ENCODE measurements around the gene HCST. TPM values are rescaled to one million over a fixed set of nuclear protein-coding genes. Genes with fewer than 3 reads are reported as not detected.

The HCST gene
- total and polyA plus RNA-seq, 3 donors from 2014 or later = 0.87 to 16.8 (median 3.5) TPM

GRCh38 chr19:35883882-35884281 lies 18.4 kb upstream of the HCST start:
- WGBS, 2 donors = 78 to 83% methylated on average over 2 of the region's 2 CpGs
- intact Hi-C loops (cut with DNase I; ENCODE audit: low total_unique reads) = no loop called here
- H3K27ac ChIP-seq = no peak overlapping the region
- H3K27me3 ChIP-seq = no peaks in the 10 kb centered on the region
- H3K4me3 ChIP-seq = no peak overlapping the region
- no peaks in the 10 kb centered on the region for H3K9me3 ChIP-seq
- TF ChIP-seq CTCF (IDR thresholded peaks at IDR 0.05) (no peak), POLR2A (IDR thresholded peaks at IDR 0.05) (no peak)
- no peaks in the 10 kb centered on the region for H3K4me1 ChIP-seq
- no peak for DNase-seq
- H3K36me3 ChIP-seq (ENCODE audit: low read depth, missing control alignments) = no peaks in the 10 kb centered on the region

- intact Hi-C loops (cut with DNase I; ENCODE audit: low total_unique reads) = no loop called here
- H3K27me3 ChIP-seq = no peaks in the 10 kb centered on the region
- no peak overlapping the region for H3K4me3 ChIP-seq
- no peaks in the 10 kb centered on the region for H3K36me3 ChIP-seq (ENCODE audit: low read depth, missing control alignments)
- H3K4me1 ChIP-seq = no peaks in the 10 kb centered on the region
- no peak for DNase-seq
- no peak for TF ChIP-seq CTCF (IDR thresholded peaks at IDR 0.05)
- no peak for TF ChIP-seq POLR2A (IDR thresholded peaks at IDR 0.05)
- H3K27ac ChIP-seq = no peak overlapping the region
- H3K9me3 ChIP-seq = no peaks in the 10 kb centered on the region
- 90 to 91% methylated on average over 6 of the region's 6 CpGs for whole genome bisulfite sequencing, 2 donors
Observed at GRCh38 chr19:35885225-35885738, 17.0 kb upstream of the HCST start.

GRCh38 chr19:35885904-35886303 lies 16.4 kb upstream of the HCST start:
- no peak for DNase-seq
- TF ChIP-seq CTCF (IDR thresholded peaks at IDR 0.05) = no peak
- no peak for TF ChIP-seq POLR2A (IDR thresholded peaks at IDR 0.05)
- Histone ChIP-seq H3K27ac (no peak overlapping the region), H3K4me3 (no peak overlapping the region), H3K4me1 (no peaks in the 10 kb centered on the region), H3K36me3 (ENCODE audit: low read depth, missing control alignments) (no peaks in the 10 kb centered on the region), H3K27me3 (no peaks in the 10 kb centered on the region), H3K9me3 (no peaks in the 10 kb centered on the region)
- 91 to 94% methylated on average over 7 to 8 of the region's 8 CpGs for WGBS, 2 donors
- intact Hi-C loops (cut with DNase I; ENCODE audit: low total_unique reads) = no loop called here

GRCh38 chr19:35887197-35887596 lies 15.1 kb upstream of the HCST start:
- DNase-seq = no peak
- WGBS, 2 donors = 90% methylated on average over 5 of the region's 5 CpGs
- TF ChIP-seq POLR2A (IDR thresholded peaks at IDR 0.05) = no peak
- TF ChIP-seq CTCF (IDR thresholded peaks at IDR 0.05) = no peak
- Histone ChIP-seq H3K4me1 (no peaks in the 10 kb centered on the region), H3K9me3 (no peaks in the 10 kb centered on the region), H3K27ac (no peak overlapping the region), H3K4me3 (no peak overlapping the region), H3K36me3 (ENCODE audit: low read depth, missing control alignments) (no peaks in the 10 kb centered on the region), H3K27me3 (no peaks in the 10 kb centered on the region)
- intact Hi-C loops (cut with DNase I; ENCODE audit: low total_unique reads) = no loop called here

GRCh38 chr19:35888398-35888797 lies 13.9 kb upstream of the HCST start:
- TF ChIP-seq POLR2A (IDR thresholded peaks at IDR 0.05) (no peak), CTCF (IDR thresholded peaks at IDR 0.05) (no peak)
- Histone ChIP-seq H3K27ac (no peak overlapping the region), H3K9me3 (no peaks in the 10 kb centered on the region), H3K36me3 (ENCODE audit: low read depth, missing control alignments) (no peaks in the 10 kb centered on the region), H3K4me3 (no peak overlapping the region), H3K27me3 (no peaks in the 10 kb centered on the region), H3K4me1 (no peaks in the 10 kb centered on the region)
- DNase-seq = no peak
- intact Hi-C loops (cut with DNase I; ENCODE audit: low total_unique reads) = no loop called here
- 91 to 96% methylated on average over 9 of the region's 9 CpGs for WGBS, 2 donors
